HG03045 (cell line): ENCODE data around the gene AKT3.

ENCODE experiments used
- ATAC-seq: cut with Tn5 transposase; IDR thresholded peaks from one replicate; pipeline ENCODE4 v1.9.1; 2021; ENCODE audit warnings: mild to moderate bottlenecking, moderate library complexity; ENCODE audit not compliant: unreplicated experiment

The AKT3 gene

DNA sequence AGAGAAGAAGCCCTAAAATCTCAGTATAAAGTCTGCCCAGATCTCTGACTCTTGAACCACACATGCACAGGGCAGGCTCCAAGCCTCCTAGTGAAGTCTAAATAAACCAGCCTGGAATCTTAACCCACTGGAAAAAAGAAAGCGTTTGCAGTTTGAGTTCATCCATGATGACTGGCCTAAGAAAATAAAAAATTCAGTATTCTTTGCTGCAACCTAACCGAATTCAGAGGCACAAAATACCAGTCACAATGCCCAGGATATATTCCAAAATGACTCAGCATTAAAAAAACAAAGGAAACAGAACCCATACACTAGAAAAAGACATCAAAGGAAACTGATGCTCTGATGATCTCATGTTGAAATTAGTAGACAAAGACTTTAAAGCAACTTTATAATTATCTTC, 325.0 kb downstream of the AKT3 start:
- no peak for ATAC-seq

GRCh38 chr1:243523766-243524165, 326.3 kb downstream of the AKT3 start:
- no peak for ATAC-seq

- ATAC-seq, result no peak
Measured at GRCh38 chr1:243520831-243521230, 329.2 kb downstream of the AKT3 start.

GRCh38 chr1:243514927-243515326, 335.1 kb downstream of the AKT3 start:
- ATAC-seq, result no peak

- ATAC-seq, result no peak
Measured at GRCh38 chr1:243513726-243514491, 336.1 kb downstream of the AKT3 start.

- ATAC-seq, result no peak
Measured at GRCh38 chr1:243510928-243511327, 339.1 kb downstream of the AKT3 start.

GRCh38 chr1:243508943-243509342, 341.1 kb downstream of the AKT3 start:
- no peak for ATAC-seq

- ATAC-seq, result peak; percentile 40
Measured at GRCh38 chr1:243508303-243508713, 341.7 kb downstream of the AKT3 start.

- ATAC-seq, result no peak
Measured at GRCh38 chr1:243507672-243508302, 342.3 kb downstream of the AKT3 start.

GRCh38 chr1:243507001-243507671, 342.9 kb downstream of the AKT3 start:
- ATAC-seq, result no peak

DNA sequence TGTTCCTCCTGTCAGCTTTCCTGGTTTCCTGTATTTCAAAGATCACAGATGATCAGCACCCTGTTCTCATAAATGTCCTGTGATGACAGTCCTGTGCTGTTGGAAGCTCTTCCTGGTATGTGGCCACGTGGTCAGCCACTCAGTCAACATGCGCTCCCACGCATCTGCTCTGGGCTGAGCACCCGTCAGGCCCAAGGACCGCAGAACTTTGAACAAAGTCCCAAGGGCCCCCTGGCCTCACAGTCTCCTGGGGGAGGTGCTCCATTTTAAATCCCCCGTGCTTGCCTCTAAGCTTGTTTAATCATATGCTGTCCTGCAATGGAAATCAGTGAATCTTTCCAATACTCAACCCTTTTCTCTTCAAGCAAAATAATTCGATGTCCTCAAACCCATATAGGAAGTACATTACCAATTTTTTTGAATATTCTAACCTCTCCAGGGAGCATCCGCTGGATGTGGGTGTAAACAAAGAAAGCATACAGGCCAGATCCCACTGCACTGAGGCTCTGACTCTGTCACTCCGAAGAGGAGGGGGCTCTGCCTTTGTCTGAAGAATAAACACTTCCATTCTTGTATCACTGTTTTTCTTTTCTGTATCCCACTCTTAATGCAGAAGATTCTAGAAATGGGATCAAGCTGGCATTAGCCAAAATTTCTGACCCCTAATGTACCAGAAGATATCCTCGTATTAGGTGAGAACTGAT, 343.9 kb downstream of the AKT3 start:
- peak; percentile 71 for ATAC-seq

GRCh38 chr1:243503155-243503554, 346.9 kb downstream of the AKT3 start:
- ATAC-seq, result no peak

- ATAC-seq, result no peak
Measured at GRCh38 chr1:243501002-243501401, 349.0 kb downstream of the AKT3 start.

GRCh38 chr1:243500512-243500911, 349.5 kb downstream of the AKT3 start:
- no peak for ATAC-seq

GRCh38 chr1:243499711-243500110, 350.3 kb downstream of the AKT3 start:
- ATAC-seq, result no peak

- ATAC-seq, result no peak
Measured at GRCh38 chr1:243499248-243499647, 350.8 kb downstream of the AKT3 start.

DNA sequence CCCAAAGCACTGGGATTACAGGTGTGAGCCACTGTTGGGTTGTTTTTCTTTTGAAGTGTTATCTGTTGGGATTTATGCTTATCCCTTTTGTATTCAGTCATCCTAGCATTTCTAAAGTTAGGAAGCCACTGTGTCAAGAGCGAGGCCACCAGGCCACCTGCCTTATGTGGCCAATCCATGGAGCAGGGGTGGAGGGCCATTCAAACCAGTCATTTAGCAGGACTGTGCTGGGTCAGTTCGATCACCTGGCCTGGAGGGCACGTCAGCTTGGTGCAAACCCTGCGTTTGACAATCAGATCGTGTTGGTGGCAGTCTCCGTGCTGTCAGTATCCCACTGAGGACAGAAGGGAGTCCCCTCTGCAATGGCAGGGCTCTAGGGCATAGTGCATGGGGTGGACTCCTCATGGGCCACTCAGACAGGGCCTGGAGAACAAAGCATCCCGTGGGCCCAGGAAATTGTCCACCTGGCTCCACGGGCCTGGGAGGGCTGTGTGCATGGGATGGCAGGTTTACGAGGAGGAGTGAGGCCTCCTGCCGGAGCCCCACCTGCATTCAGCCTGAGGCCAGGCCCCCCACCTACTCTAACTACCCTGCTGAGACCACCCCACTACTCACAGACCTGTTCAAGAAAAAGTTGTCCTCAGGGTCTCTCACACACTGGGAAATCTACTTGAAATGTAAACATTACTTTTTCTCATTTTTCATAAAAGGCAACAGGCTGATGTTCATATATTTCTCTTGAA, 351.9 kb downstream of the AKT3 start:
- ATAC-seq, result no peak

- ATAC-seq, result no peak
Measured at GRCh38 chr1:243496806-243497205, 353.2 kb downstream of the AKT3 start.

GRCh38 chr1:243496187-243496646, 353.8 kb downstream of the AKT3 start:
- no peak for ATAC-seq

- ATAC-seq, result no peak
Measured at GRCh38 chr1:243495442-243496186, 354.4 kb downstream of the AKT3 start.
